HepG2 (cell line): ENCODE measurements around the gene PRKRIP1. TPM values are rescaled to one million over a fixed set of nuclear protein-coding genes. Genes with fewer than 3 reads are reported as not detected.

Source experiments
- ARNTL ChIP-seq: sonication (generic); formaldehyde crosslinking; IDR thresholded peaks from 2 replicates; pipeline ENCODE4 v1.4.0; 2020; ENCODE audit warnings: mild to moderate bottlenecking, missing genetic modification reagents
- ERF ChIP-seq: IDR thresholded peaks from 2 replicates; pipeline ENCODE4 v1.6.1; 2018; ENCODE audit warnings: missing biosample characterization, missing genetic modification reagents
- FOSL2 ChIP-seq: sonication (generic); formaldehyde crosslinking; IDR thresholded peaks from 2 replicates; pipeline ENCODE4 v1.4.0; 2020; ENCODE audit warnings: missing genetic modification reagents
- KLF12 ChIP-seq: sonication (generic); formaldehyde crosslinking; IDR thresholded peaks from 2 replicates; pipeline ENCODE4 v1.4.0; 2020; ENCODE audit warnings: missing genetic modification reagents, borderline replicate concordance
- MYNN ChIP-seq: sonication (generic); formaldehyde crosslinking; IDR thresholded peaks from 2 replicates; pipeline ENCODE4 v1.4.0; 2020; ENCODE audit warnings: mild to moderate bottlenecking, low read depth, missing genetic modification reagents
- MZF1 ChIP-seq: sonication (generic); formaldehyde crosslinking; IDR thresholded peaks from 2 replicates; pipeline ENCODE4 v1.8.1; 2023; ENCODE audit warnings: mild to moderate bottlenecking, missing genetic modification reagents, borderline replicate concordance
- PHF8 ChIP-seq: sonication (generic); formaldehyde crosslinking; IDR thresholded peaks from 2 replicates; pipeline ENCODE4 v1.5.0; 2020; ENCODE audit warnings: missing genetic modification reagents
- SP5 ChIP-seq: IDR thresholded peaks from 2 replicates; pipeline ENCODE4 v1.6.1; 2016; ENCODE audit warnings: low read depth, borderline replicate concordance
- STAG1 ChIP-seq: sonication (generic); formaldehyde crosslinking; IDR thresholded peaks from 2 replicates; pipeline ENCODE4 v1.4.0; 2020; ENCODE audit warnings: missing genetic modification reagents
- TAF1 ChIP-seq: sonication (generic); formaldehyde crosslinking; IDR thresholded peaks from 2 replicates; pipeline ENCODE4 v1.4.0; 2020; ENCODE audit warnings: missing genetic modification reagents
- TSC22D2 ChIP-seq: sonication (generic); formaldehyde crosslinking; IDR thresholded peaks from 2 replicates; pipeline ENCODE4 v1.5.1; 2020; ENCODE audit warnings: missing genetic modification reagents, mild to moderate bottlenecking, borderline replicate concordance
- ZBTB33 ChIP-seq: sonication (generic); formaldehyde crosslinking; IDR thresholded peaks from 2 replicates; pipeline ENCODE4 v1.4.0; 2020; ENCODE audit warnings: missing genetic modification reagents
- ZFP90 ChIP-seq: sonication (generic); formaldehyde crosslinking; IDR thresholded peaks from 2 replicates; pipeline ENCODE4 v1.8.0; 2022; ENCODE audit warnings: missing genetic modification reagents, mild to moderate bottlenecking, inconsistent platforms, borderline replicate concordance
- ZNF17 ChIP-seq: sonication (generic); formaldehyde crosslinking; IDR thresholded peaks from 2 replicates; pipeline ENCODE4 v1.5.0; 2020; ENCODE audit warnings: mild to moderate bottlenecking, missing genetic modification reagents
- ZNF296 ChIP-seq: sonication (generic); formaldehyde crosslinking; conservative IDR thresholded peaks from 2 replicates; pipeline ENCODE4 v1.5.0; 2020; ENCODE audit warnings: mild to moderate bottlenecking, missing genetic modification reagents
- ZNF30 ChIP-seq: sonication (generic); formaldehyde crosslinking; IDR thresholded peaks from 2 replicates; pipeline ENCODE4 v1.5.0; 2020; ENCODE audit warnings: mild to moderate bottlenecking, missing genetic modification reagents
- ZNF333 ChIP-seq: sonication (generic); formaldehyde crosslinking; IDR thresholded peaks from 2 replicates; pipeline ENCODE4 v1.4.0; 2020; ENCODE audit warnings: mild to moderate bottlenecking, missing genetic modification reagents, borderline replicate concordance
- ZNF335 ChIP-seq: sonication (generic); formaldehyde crosslinking; IDR thresholded peaks from 2 replicates; pipeline ENCODE4 v1.4.0; 2020; ENCODE audit warnings: missing genetic modification reagents
- ZNF496 ChIP-seq: sonication (generic); formaldehyde crosslinking; IDR thresholded peaks from 2 replicates; pipeline ENCODE4 v1.8.1; 2023; ENCODE audit warnings: mild to moderate bottlenecking, moderate library complexity, missing genetic modification reagents; ENCODE audit not compliant: insufficient replicate concordance
- ZNF501 ChIP-seq: sonication (generic); formaldehyde crosslinking; IDR thresholded peaks from 2 replicates; pipeline ENCODE4 v1.5.1; 2020; ENCODE audit warnings: mild to moderate bottlenecking, moderate library complexity, missing genetic modification reagents
- polyA plus RNA-seq, 8 experiments: library from polyadenylated mRNA; depleted of rRNA in 3 of 8; stranded (reverse) in 7 of 8; unstranded in 1 of 8; fragments of >200 nt; fragmentation: Illumina TruSeq in 4 of 8; extraction: Trizol in 4 of 8; gene quantifications; 2 replicates each; pipeline versions ENCODE4 v1.2.1 to v1.2.3, GENCODE V29; 2011 to 2016; ENCODE audit warnings: low read depth in 4 of 8, missing spikeins in 1 of 8, mixed read lengths in 1 of 8; ENCODE audit not compliant: insufficient read depth in 1 of 8
- total RNA-seq, 5 experiments: library from RNA; depleted of rRNA; stranded (reverse); fragments of >200 nt; fragmentation: Illumina TruSeq; extraction: Trizol; gene quantifications; 2 replicates each; pipeline ENCODE4 v1.2.3, GENCODE V29; 2016; ENCODE audit warnings: low read depth in 1 of 5
- TF ChIP-seq, protein P1 (sequence below): sonication (generic); formaldehyde crosslinking; IDR thresholded peaks from 2 replicates; pipeline ENCODE4 v1.5.0; 2020; ENCODE audit warnings: mild to moderate bottlenecking, missing genetic modification reagents, borderline replicate concordance
- TF ChIP-seq, protein P2 (sequence below): sonication (generic); formaldehyde crosslinking; IDR thresholded peaks from 2 replicates; pipeline ENCODE4 v1.8.1; 2023; ENCODE audit warnings: mild to moderate bottlenecking, inconsistent platforms, moderate library complexity, missing genetic modification reagents, borderline replicate concordance

PRKRIP1 gene
- total and polyA plus RNA-seq, 2 of the 13 experiments (the other 11 are each of a cell fraction or from before 2014, with no cell fraction given), result 13.2 to 16.8 TPM

- TF ChIP-seq TSC22D2 (CRISPR knock-in tag) (peak; percentile 61; the same call in 1 of the 2 replicates), MYNN (no peak), STAG1 (CRISPR knock-in tag) (peak; percentile 63), TAF1 (CRISPR knock-in tag) (peak; percentile 43; the same call in 1 of the 2 replicates), ZNF30 (CRISPR knock-in tag) (no peak), KLF12 (CRISPR knock-in tag) (peak; percentile 76; the same call in 1 of the 2 replicates), ZNF17 (no peak), ZFP90 (peak; percentile 38; the same call in 1 of the 2 replicates), SP5 (CRISPR knock-in tag) (peak; percentile 61), ZNF501 (CRISPR knock-in tag) (peak; percentile 83), ZBTB33 (peak; percentile 8; the same call in 1 of the 2 replicates), PHF8 (CRISPR knock-in tag) (no peak; the same call in 1 of the 2 replicates), MZF1 (CRISPR knock-in tag) (0 out of 2 replicates have a peak, but pooled peaks have one; percentile 62), ERF (peak; percentile 38; the same call in 1 of the 2 replicates), ZNF296 (CRISPR knock-in tag) (peak; percentile 94; the same call in 1 of the 2 replicates), FOSL2 (CRISPR knock-in tag) (0 out of 2 replicates have a peak, but pooled peaks have one; percentile 23), ZNF335 (CRISPR knock-in tag) (no peak), ZNF496 (CRISPR knock-in tag) (no peak), ARNTL (CRISPR knock-in tag) (peak; percentile 50; the same call in 1 of the 2 replicates), ZNF333 (CRISPR knock-in tag) (no peak)
- TF ChIP-seq, protein P1, sequence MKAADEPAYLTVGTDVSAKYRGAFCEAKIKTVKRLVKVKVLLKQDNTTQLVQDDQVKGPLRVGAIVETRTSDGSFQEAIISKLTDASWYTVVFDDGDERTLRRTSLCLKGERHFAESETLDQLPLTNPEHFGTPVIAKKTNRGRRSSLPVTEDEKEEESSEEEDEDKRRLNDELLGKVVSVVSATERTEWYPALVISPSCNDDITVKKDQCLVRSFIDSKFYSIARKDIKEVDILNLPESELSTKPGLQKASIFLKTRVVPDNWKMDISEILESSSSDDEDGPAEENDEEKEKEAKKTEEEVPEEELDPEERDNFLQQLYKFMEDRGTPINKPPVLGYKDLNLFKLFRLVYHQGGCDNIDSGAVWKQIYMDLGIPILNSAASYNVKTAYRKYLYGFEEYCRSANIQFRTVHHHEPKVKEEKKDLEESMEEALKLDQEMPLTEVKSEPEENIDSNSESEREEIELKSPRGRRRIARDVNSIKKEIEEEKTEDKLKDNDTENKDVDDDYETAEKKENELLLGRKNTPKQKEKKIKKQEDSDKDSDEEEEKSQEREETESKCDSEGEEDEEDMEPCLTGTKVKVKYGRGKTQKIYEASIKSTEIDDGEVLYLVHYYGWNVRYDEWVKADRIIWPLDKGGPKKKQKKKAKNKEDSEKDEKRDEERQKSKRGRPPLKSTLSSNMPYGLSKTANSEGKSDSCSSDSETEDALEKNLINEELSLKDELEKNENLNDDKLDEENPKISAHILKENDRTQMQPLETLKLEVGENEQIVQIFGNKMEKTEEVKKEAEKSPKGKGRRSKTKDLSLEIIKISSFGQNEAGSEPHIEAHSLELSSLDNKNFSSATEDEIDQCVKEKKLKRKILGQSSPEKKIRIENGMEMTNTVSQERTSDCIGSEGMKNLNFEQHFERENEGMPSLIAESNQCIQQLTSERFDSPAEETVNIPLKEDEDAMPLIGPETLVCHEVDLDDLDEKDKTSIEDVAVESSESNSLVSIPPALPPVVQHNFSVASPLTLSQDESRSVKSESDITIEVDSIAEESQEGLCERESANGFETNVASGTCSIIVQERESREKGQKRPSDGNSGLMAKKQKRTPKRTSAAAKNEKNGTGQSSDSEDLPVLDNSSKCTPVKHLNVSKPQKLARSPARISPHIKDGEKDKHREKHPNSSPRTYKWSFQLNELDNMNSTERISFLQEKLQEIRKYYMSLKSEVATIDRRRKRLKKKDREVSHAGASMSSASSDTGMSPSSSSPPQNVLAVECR, result peak; percentile 58; the same call in 1 of the 2 replicates
- TF ChIP-seq, protein P2, sequence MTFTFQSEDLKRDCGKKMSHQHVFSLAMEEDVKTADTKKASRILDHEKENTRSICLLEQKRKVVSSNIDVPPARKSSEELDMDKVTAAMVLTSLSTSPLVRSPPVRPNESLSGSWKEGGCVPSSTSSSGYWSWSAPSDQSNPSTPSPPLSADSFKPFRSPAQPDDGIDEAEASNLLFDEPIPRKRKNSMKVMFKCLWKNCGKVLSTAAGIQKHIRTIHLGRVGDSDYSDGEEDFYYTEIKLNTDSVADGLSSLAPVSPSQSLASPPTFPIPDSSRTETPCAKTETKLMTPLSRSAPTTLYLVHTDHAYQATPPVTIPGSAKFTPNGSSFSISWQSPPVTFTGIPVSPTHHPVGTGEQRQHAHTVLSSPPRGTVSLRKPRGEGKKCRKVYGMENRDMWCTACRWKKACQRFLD (CRISPR knock-in tag), result no peak
Measured at GRCh38 chr7:102451371-102452054, 55.4 kb downstream of the PRKRIP1 start (continued).
